Measurements from ENCODE around the gene NR2F2.
"Not testable (repeated sequence)": the region's sequence is repeated elsewhere in the genome, so short reads cannot be mapped to it uniquely, and the experiment has no call there.

The NR2F2 gene

GRCh38 chr15:96365781-96366525, 35.5 kb downstream of the NR2F2 start:
- DNase-seq (ENCODE audit: low read depth in 2 of 3, low spot score in 1 of 3), result no peak

- DNase-seq (ENCODE audit: low read depth in 2 of 3, low spot score in 1 of 3), result no peak
Measured at GRCh38 chr15:96366526-96366877, 36.0 kb downstream of the NR2F2 start.

GRCh38 chr15:96367311-96368200, 37.1 kb downstream of the NR2F2 start:
- DNase-seq (ENCODE audit: low read depth in 2 of 3, low spot score in 1 of 3), result no peak

GRCh38 chr15:96369351-96369750, 38.9 kb downstream of the NR2F2 start:
- no peak for DNase-seq (ENCODE audit: low read depth in 2 of 3, low spot score in 1 of 3)

GRCh38 chr15:96369825-96370621, 39.5 kb downstream of the NR2F2 start:
- DNase-seq (ENCODE audit: low read depth in 2 of 3, low spot score in 1 of 3), result no peak

- no peak for DNase-seq (ENCODE audit: low read depth in 2 of 3, low spot score in 1 of 3)
Measured at GRCh38 chr15:96372554-96372953, 42.1 kb downstream of the NR2F2 start.

- no peak for DNase-seq (ENCODE audit: low read depth in 2 of 3, low spot score in 1 of 3)
Measured at GRCh38 chr15:96374499-96374898, 44.0 kb downstream of the NR2F2 start.

GRCh38 chr15:96379592-96379991, 49.1 kb downstream of the NR2F2 start:
- DNase-seq (ENCODE audit: low read depth in 2 of 3, low spot score in 1 of 3), result not testable (repeated sequence)

GRCh38 chr15:96381463-96381862, 51.0 kb downstream of the NR2F2 start:
- no peak for DNase-seq (ENCODE audit: low read depth in 2 of 3, low spot score in 1 of 3)

GRCh38 chr15:96385195-96385594, 54.7 kb downstream of the NR2F2 start:
- no peak for DNase-seq (ENCODE audit: low read depth in 2 of 3, low spot score in 1 of 3)

GRCh38 chr15:96388673-96389072, 58.2 kb downstream of the NR2F2 start:
- no peak for DNase-seq (ENCODE audit: low read depth in 2 of 3, low spot score in 1 of 3)

All from stimulated activated CD4-positive, alpha-beta T cell treated with anti-CD3 and anti-CD28 coated beads, Interleukin-12 subunit alpha, Interleukin-12 subunit beta, amount 100 ng/mL, for 48 hours (primary cell).